D341Med (cell line): ENCODE results near the gene ERGIC3.
"Not testable (repeated sequence)": the region's sequence is repeated elsewhere in the genome, so short reads cannot be mapped to it uniquely, and the experiment has no call there.

ENCODE experiments used
- DNase-seq: peaks from one replicate; pipeline ENCODE4 v3.0.0; 2012; ENCODE audit warnings: low spot score

ERGIC3 gene

DNA sequence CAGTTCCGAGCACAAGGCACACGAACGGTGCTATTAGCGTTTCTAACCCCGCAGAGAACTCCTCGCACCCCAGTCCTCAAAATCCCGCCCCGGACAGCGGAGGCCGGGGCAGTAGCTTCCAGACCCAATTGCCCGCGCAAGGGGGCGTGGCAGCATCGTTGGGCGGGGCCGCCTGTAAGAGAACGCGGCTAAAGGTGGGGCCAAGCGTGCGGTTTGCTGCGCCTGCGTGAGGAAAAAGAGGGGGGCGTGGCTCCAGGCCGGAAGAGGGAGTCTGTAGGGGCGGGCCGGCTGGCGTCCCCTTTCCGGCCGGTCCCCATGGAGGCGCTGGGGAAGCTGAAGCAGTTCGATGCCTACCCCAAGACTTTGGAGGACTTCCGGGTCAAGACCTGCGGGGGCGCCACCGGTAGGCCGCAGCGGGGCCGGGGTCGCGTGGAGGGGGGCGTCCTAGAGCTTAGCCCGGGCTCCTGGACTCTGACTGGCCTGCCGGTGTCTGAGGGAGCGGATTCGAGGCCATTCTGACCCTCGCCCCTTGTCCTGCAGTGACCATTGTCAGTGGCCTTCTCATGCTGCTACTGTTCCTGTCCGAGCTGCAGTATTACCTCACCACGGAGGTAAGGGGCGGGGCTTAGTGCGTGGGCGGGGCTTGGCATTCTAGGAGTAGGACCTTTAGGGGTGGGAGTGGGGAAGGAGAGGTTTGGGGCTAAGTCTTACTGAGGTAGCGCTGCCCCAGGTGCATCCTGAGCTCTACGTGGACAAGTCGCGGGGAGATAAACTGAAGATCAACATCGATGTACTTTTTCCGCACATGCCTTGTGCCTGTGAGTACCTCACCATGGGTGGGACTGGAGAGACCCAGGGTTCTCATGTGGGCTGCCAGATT, at the start of gene ERGIC3:
Gene ERGIC3 (plus strand): TSS at position 296 of the 880 bp plus-strand sequence. CDS start 20 bp downstream, at position 316.
- peak; percentile 99 for DNase-seq

DNA sequence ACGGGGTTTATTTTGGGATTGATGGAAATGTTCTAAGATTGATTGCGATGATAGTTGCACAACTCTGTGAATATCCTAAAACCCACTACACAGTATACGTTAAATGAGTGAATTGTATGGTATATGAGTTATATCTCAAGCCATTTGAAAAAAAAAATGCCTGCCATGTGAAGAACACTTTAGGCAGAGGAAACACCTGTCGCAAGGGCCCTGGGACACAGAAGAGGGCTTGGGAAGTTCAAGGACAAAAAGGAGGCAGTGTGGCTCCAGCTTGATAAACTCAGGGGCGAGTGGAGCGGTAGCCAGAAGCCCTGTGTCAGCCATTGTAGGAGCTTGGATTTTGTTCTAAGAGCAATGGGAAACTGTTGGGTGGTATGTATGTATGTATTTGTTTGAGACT, 49.5 kb upstream of the ERGIC3 start:
- DNase-seq = no peak

DNA sequence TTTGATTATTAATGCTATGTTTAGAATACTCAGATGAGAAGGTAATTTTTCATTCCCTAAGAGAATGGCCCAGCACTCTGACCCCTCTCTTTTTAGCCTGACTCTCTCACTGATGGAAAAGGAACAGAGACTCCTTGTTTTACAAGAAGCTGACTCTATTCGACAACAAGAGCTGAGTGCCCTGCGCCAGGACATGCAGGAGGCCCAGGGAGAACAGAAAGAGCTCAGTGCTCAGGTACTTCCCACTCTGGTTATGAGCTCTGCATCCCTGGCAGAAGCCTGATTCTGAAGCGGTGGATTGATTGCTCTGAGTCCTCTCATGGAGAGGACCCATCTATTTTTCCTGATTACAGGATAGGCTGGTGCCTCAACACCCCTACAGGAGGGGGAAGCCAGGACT, 45.4 kb upstream of the ERGIC3 start:
- no peak for DNase-seq

DNA sequence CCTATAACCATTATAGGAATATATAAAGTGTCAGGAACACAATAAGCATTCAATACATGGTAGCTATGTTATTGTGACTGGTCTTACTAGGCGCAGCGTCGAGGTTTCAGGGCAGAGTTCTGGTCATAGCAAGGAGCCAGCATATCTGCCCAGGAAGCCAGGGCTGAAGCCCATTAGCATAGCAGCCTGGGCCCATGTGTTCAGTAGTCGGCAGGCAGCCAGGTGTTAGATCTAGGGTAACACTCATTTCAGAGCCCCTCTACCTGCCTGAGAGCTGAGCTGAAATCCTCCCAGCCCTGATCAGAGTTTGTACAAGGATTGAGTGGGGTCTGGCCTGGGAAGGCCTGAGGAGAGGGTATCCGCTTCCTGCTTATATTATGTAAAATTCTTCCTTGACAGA, 44.6 kb upstream of the ERGIC3 start:
- DNase-seq = no peak

DNA sequence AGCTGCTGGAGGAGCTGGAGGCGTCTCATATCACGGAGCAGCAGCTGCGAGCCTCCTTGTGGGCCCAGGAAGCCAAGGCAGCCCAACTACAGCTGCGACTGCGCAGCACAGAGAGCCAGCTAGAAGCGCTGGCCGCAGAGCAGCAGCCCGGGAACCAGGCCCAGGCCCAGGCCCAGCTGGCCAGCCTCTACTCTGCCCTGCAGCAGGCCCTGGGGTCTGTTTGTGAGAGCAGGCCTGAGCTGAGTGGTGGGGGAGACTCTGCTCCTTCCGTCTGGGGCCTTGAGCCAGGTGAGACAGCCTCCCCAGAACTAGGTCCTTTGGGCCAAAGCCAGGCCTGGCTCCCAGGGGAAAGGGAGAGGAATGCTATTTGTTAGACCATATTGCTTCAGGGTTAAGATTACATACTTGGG, 44.1 kb upstream of the ERGIC3 start:
- DNase-seq = peak; percentile 48

DNA sequence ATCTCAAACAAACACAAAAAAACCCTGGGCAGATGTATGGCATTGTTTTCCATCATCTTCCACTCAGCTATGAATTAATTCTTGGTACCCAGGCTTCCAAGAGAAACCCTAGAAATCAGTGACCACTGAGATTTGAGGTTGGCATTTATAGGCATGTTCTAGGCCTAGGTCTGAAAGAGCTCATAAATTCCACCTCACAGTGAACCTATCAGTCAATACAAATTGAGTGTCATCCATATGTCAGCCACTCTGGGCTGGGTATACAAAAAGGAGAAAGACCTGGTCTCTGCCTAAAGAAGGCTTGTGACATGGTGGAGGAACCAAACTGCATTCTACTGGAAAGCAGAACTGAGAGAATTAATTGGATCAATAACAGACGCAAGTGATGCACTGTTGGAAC, 42.6 kb upstream of the ERGIC3 start:
- DNase-seq = no peak

DNA sequence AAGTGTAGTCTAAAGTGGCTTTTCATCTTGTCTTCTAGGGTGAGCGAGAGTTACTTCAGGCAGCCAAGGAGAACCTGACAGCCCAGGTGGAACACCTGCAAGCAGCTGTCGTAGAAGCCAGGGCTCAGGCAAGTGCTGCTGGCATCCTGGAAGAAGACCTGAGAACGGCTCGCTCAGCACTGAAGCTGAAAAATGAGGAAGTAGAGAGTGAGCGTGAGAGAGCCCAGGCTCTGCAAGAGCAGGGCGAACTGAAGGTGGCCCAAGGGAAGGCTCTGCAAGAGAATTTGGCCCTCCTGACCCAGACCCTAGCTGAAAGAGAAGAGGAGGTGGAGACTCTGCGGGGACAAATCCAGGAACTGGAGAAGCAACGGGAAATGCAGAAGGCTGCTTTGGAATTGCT, 39.5 kb upstream of the ERGIC3 start:
- DNase-seq = peak; percentile 7

DNA sequence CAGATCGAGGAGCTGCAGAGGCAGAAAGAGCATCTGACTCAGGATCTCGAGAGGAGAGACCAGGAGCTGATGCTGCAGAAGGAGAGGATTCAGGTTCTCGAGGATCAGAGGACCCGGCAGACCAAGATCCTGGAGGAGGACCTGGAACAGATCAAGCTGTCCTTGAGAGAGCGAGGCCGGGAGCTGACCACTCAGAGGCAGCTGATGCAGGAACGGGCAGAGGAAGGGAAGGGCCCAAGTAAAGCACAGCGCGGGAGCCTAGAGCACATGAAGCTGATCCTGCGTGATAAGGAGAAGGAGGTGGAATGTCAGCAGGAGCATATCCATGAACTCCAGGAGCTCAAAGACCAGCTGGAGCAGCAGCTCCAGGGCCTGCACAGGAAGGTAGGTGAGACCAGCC, 38.6 kb upstream of the ERGIC3 start:
- DNase-seq = peak; percentile 15

DNA sequence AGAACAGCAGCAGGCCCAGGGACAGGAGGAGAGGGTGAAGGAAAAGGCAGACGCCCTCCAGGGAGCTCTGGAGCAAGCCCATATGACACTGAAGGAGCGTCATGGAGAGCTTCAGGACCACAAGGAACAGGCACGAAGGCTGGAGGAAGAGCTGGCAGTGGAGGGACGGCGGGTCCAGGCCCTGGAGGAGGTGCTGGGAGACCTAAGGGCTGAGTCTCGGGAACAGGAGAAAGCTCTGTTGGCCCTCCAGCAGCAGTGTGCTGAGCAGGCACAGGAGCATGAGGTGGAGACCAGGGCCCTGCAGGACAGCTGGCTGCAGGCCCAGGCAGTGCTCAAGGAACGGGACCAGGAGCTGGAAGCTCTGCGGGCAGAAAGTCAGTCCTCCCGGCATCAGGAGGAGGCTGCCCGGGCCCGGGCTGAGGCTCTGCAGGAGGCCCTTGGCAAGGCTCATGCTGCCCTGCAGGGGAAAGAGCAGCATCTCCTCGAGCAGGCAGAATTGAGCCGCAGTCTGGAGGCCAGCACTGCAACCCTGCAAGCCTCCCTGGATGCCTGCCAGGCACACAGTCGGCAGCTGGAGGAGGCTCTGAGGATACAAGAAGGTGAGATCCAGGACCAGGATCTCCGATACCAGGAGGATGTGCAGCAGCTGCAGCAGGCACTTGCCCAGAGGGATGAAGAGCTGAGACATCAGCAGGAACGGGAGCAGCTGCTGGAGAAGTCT, 37.9 kb upstream of the ERGIC3 start:
- peak; percentile 21 for DNase-seq

DNA sequence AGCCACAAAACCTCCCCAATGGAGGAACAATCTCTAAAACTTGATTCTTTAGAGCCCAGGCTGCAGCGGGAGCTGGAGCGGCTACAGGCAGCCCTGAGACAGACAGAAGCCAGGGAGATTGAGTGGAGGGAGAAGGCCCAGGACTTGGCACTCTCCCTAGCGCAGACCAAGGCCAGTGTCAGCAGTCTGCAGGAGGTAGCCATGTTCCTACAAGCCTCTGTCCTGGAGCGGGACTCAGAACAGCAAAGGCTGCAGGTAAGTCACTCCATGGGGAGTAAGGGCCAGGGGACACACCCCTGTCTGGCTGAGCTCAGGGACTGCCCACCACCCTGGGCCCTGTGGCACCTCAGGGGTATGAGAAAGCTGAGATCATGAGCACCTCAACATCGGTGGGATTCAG, 37.1 kb upstream of the ERGIC3 start:
- peak; percentile 10 for DNase-seq

DNA sequence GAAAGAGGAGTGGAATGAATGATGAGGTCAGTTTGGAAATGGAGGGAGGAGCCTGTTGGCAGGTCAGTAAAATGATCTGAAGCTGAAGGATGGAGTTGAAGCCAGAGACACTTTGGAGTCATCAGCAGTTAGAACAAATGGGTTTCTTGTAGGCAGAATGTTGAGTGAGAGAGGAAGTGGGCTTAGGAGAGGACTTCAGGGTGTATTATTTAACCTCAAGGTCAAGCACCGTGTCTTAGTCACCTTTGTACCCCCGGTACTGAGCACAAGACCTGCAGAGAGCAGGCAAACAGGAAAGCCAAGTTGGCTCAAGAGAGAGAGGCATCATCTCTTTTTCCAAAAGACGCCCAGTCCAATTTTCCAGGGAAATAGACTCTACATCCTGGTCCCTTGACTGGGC, 35.7 kb upstream of the ERGIC3 start:
- DNase-seq = no peak

DNA sequence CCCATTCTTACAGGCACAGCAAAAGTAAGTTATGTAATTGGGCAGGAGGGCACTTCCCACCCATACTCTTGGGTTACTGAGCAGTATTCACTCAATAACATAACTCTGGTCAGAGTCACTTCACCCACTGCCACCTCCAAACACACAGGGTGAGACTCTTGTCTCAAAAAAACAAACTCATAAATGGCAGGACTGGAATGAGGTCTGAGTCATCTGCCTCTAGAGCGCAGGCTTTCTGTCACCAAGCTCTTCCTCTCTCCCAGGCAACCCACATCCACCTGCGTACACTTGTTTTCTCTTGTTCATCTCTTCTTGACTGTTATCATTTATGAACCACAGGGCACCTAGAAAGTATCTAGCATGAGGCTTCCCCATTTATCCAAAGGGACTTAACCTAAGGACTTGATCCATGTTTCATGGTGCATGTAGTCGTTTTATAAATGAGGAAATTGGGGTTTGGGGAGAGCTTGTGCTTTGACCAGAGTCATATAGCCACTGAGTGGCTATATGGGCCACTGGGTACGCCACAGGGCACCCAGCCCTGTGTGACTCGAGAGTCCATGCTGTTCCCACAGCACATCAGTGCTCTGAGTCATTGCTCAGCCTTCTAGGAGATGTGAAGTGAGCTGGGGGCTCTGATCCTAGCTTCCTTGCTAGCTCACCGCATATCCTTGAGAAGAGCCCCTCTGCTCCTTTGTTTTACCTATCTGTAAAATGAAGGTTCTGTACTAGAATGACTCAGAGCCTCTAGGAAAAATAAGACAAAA, 34.8 kb upstream of the ERGIC3 start:
- no peak for DNase-seq

DNA sequence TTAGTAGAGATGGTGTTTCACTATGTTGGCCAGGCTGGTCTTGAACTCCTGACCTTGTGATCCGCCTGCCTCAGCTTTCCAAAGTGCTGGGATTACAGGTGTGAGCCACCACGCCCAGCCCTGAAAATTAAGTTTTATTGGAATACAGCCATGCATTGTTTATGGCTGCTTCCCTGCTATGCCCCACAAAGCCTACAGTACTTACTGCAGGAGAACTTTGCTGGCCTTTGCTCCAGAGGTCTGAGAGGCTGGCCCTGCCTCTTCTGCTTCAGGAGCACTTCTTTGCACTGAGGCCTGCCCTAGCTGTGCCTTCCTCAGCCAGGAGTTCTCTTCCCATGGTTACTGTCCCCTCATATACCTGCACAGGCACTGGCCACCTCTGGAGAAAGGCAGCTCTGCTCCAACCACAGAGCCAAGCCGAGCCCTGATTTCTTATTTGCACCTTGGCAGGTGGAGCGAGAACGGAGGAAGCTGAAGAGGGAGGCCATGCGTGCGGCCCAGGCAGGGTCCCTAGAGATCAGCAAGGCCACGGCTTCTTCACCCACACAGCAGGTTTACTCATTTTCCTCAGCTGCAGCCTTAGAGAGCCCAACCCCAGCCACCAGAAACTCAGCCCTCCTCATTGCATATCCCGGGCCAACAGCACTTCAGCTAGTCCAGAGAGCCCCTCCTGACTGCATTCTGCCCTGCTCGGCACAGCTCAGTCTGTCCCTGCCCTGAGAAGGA, 33.2 kb upstream of the ERGIC3 start:
- DNase-seq = peak; percentile 6

DNA sequence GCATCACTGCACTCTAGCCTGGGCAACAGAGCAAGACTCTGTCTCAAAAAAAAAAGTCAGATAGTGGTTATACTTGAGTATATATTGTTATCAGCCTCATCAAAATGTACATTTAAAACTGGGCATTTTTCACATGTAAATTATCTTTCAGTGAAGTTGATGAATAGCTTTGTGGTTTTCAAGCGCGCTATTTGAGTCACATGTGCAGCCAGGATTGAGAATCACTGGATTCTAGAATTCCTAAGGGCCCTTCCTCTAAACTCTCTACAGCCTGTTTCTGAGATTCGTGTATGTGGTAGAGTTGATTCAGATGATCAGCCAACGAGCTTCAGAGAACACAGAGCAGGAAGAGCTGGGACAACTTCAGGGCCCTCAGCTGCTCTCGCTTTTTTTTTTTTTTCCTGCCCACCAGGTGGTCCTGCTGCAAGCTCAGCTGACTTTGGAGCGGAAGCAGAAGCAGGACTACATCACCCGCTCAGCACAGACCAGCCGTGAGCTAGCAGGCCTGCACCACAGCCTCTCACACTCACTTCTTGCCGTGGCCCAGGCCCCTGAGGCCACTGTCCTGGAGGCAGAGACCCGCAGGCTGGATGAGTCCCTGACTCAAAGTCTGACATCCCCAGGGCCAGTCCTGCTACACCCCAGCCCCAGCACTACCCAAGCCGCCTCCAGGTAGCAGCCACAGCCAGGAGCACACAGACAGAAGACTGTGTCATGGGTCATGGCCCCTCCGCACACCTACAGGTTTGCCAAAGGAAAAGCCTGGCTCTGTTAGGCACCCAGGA, 30.7 kb upstream of the ERGIC3 start:
- DNase-seq = no peak

DNA sequence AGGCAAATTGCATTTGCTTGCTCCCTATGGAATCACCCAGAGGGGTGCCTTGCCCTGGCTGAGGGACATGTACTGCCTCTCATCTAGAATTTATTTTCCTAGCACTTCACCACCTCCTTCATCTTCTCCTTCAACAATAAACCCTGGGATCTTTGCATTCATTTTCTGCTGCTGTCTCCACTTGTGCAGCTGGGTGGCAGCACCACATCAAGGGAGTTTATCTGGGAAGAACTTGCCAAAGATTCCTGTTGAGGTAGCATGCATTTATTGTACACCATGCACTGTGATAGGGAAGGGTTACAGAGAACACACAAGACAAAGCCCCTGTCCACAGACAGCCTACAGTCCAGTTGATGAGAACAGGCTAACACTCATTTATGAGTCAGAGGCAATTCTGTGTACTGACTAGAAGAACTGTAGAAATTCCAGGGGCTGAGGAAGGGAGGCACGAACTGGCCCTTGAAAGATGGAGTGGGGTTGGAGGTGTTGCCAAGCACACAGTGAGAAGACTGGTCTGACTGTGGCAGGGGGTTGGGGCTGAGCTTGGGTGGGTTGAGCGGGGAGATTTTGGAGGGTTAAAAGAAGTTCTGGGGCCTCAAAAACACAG, 30.0 kb upstream of the ERGIC3 start:
- DNase-seq = peak; percentile 71

DNA sequence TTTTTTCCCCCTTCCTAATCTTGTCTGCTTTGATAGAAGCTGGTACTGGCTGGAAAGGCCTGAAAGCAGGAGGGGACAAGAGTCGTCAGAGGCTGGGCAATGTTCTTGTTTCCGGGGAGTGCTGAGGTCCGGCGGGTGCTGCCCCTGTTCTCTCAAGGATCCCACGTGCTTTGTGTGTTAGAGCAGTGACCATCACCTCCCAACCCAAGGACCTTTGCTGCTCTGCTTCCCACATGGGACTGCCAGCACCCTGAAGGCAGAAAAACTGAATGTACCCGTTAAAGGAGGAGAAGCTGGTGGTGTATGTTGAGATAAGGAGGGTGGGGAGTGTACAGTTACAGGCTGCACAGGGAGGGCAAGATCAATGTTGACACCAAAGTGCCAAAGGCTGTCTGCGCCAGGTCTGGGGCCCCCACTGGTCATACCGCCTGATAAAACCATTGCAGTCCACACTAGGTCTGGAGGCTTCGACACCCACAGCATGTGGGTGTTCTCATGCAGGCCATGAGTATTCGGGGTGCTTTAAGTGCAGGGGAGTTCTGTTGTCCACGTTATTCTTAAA, 27.4 kb upstream of the ERGIC3 start:
- DNase-seq = no peak

DNA sequence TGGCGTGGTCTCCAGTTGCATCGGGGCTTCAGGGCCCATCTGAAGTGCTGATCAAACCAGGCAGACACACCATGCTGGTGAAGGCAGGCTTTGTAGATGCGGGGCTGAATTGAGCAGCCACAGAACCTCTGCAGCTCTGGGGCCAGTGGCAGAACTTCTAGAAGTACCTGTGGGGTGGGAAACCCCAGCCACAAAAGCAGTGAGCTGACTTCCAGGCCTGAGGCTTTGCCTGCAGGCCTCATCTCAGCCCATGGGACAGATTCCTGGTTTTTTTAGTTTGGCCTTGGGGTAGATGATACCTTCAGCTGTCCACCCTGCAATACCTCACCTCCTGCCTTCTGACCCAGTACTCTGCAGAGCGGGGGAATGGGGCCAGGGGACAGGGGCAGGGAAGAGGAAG, 26.5 kb upstream of the ERGIC3 start:
- DNase-seq = no peak

DNA sequence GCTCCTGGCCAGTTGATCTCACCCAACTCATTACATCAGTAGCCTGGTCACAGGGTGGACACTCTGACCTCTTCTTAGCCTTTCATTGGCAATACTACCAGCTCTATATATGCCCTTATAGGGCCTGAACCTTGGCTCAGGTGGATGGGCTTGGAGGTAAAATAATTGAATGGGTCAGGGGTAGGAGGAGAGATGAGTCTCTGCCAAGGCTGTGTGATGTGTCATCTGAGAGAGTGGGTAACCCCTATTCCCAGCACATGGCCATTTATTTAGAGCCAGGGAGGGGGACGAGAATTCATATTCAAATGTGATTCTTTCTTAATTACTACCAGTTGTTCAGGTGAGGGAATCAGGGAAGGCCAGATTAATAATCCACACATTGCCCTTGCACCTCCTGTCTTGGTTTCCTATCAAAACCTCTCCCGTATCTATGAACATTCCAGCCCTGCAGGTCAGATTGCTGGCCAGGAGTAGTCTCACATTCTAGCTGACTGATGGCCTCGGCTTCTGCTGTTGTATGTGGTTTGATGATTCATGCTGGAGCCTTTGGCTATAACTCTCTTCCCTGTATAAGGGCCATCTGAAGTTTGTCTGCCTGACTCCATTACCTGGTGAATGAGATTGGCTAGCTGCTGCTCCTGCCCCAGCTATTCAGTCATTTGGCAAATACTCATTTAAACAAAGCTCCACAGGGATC, 25.8 kb upstream of the ERGIC3 start:
- no peak for DNase-seq

DNA sequence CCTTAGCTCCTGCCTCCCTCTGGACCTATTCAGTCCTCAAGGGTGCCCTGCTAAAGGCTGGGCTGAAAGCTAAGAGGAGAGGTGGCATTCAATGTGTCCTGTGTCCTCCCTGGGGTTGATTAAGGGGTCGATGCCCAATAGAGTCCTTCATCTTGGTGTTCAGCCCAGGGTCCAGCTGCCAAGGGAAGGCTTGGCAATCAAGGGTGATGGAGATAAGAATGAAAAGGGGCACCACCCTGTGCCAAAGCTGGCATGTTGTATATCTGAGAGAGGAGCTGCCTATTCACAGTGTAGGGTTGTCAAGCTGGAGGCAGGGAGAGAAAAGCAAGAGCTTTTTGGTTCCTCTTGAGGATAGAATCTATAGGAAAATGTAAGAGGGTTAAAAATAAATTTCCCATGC, 24.8 kb upstream of the ERGIC3 start:
- no peak for DNase-seq

DNA sequence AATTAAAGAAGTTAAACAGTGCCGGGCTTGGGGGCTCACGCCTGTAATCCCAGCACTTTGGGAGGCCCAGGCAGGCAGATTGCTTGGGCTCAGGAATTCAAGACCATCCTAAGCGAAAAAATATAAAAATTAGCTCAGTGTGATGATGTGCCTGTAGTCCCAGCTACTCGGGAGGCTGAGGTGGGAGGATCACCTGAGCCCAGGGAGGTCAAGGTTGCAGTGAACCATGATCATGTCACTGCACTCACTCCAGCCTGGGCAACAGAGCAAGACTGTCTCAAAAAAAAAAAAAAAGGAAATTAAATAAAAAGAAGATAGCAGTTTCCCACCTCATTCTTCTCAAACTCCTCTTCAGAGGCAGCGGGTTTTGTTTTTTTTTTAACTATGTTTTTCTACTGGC, 24.1 kb upstream of the ERGIC3 start:
- DNase-seq = not testable (repeated sequence)
